ENCODE results near the gene CBY3.
"Not testable (repeated sequence)": the region's sequence is repeated elsewhere in the genome, so short reads cannot be mapped to it uniquely, and the experiment has no call there.

Gene CBY3

GRCh38 chr5:179680780-179681401 is at the start of gene CBY3:
TSS of gene CBY3 (minus strand) at chr5:179681034. CDS start at chr5:179680918, 116 bp downstream.
- no peak for DNase-seq (ENCODE audit: low read depth)

GRCh38 chr5:179730356-179730755 is 49.5 kb upstream of the CBY3 start:
- DNase-seq (ENCODE audit: low read depth) = no peak

- no peak for DNase-seq (ENCODE audit: low read depth)
Observed at GRCh38 chr5:179729727-179730126, 48.9 kb upstream of the CBY3 start.

GRCh38 chr5:179729303-179729702 is 48.5 kb upstream of the CBY3 start:
- no peak for DNase-seq (ENCODE audit: low read depth)

GRCh38 chr5:179727106-179727505 is 46.3 kb upstream of the CBY3 start:
- no peak for DNase-seq (ENCODE audit: low read depth)

GRCh38 chr5:179724163-179724562 is 43.3 kb upstream of the CBY3 start:
- no peak for DNase-seq (ENCODE audit: low read depth)

- DNase-seq (ENCODE audit: low read depth) = no peak
Observed at GRCh38 chr5:179720222-179720621, 39.4 kb upstream of the CBY3 start.

GRCh38 chr5:179716286-179716685 is 35.5 kb upstream of the CBY3 start:
- no peak for DNase-seq (ENCODE audit: low read depth)

GRCh38 chr5:179700401-179700918 is 19.6 kb upstream of the CBY3 start:
- DNase-seq (ENCODE audit: low read depth) = no peak

GRCh38 chr5:179699616-179700237 is 18.9 kb upstream of the CBY3 start:
- no peak for DNase-seq (ENCODE audit: low read depth)

GRCh38 chr5:179698935-179699615 is 18.2 kb upstream of the CBY3 start, which contains the start of gene CANX:
TSS of gene CANX (plus strand) at chr5:179698967. CDS start at chr5:179705682, 6,715 bp downstream.
- no peak for DNase-seq (ENCODE audit: low read depth)

GRCh38 chr5:179697993-179698934 is 17.4 kb upstream of the CBY3 start:
- peak; percentile 98 for DNase-seq (ENCODE audit: low read depth)

- DNase-seq (ENCODE audit: low read depth) = not testable (repeated sequence)
Observed at GRCh38 chr5:179697543-179697942, 16.7 kb upstream of the CBY3 start.

- DNase-seq (ENCODE audit: low read depth) = no peak
Observed at GRCh38 chr5:179697108-179697507, 16.3 kb upstream of the CBY3 start.

- no peak for DNase-seq (ENCODE audit: low read depth)
Observed at GRCh38 chr5:179696603-179697002, 15.8 kb upstream of the CBY3 start.

- DNase-seq (ENCODE audit: low read depth) = no peak
Observed at GRCh38 chr5:179694561-179694960, 13.7 kb upstream of the CBY3 start.

GRCh38 chr5:179689212-179689611 is 8.4 kb upstream of the CBY3 start:
- not testable (repeated sequence) for DNase-seq (ENCODE audit: low read depth)

- no peak for DNase-seq (ENCODE audit: low read depth)
Observed at GRCh38 chr5:179680014-179680779, 637 bp downstream of the CBY3 start.

GRCh38 chr5:179679014-179679674 is 1.7 kb downstream of the CBY3 start:
- peak; percentile 51 for DNase-seq (ENCODE audit: low read depth)

GRCh38 chr5:179678223-179679013 is 2.4 kb downstream of the CBY3 start:
- DNase-seq (ENCODE audit: low read depth) = peak; percentile 88

Data from T-helper 22 cell (primary cell).